ENCODE data around the gene TRPM5.

GRCh38 chr11:2435288-2436012 lies 8.9 kb downstream of the TRPM5 start:
- TF ChIP-seq, protein P1, sequence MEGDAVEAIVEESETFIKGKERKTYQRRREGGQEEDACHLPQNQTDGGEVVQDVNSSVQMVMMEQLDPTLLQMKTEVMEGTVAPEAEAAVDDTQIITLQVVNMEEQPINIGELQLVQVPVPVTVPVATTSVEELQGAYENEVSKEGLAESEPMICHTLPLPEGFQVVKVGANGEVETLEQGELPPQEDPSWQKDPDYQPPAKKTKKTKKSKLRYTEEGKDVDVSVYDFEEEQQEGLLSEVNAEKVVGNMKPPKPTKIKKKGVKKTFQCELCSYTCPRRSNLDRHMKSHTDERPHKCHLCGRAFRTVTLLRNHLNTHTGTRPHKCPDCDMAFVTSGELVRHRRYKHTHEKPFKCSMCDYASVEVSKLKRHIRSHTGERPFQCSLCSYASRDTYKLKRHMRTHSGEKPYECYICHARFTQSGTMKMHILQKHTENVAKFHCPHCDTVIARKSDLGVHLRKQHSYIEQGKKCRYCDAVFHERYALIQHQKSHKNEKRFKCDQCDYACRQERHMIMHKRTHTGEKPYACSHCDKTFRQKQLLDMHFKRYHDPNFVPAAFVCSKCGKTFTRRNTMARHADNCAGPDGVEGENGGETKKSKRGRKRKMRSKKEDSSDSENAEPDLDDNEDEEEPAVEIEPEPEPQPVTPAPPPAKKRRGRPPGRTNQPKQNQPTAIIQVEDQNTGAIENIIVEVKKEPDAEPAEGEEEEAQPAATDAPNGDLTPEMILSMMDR (conservative IDR thresholded peaks at IDR 0.05; ENCODE audit: low read depth, low read length), result no peak
- no peak for TF ChIP-seq EZH2 (IDR thresholded peaks at IDR 0.05; ENCODE audit: borderline replicate concordance, low read depth, low read length, poor library complexity, severe bottlenecking)
